Osteocyte (in vitro differentiated cells): ENCODE measurements around the gene TUSC7. TPM values are rescaled to one million over a fixed set of nuclear protein-coding genes. Genes with fewer than 3 reads are reported as not detected.

ENCODE experiments used
- DNase-seq: peaks from one replicate; pipeline ENCODE4 v3.0.0; 2021; ENCODE audit warnings: mixed read lengths; ENCODE audit not compliant: unreplicated experiment; ENCODE audit errors: extremely low spot score
- H3K27ac Mint-ChIP-seq: one replicate; pipeline ENCODE4 v1.8.0; 2021; ENCODE audit warnings: mild to moderate bottlenecking, mixed read lengths; ENCODE audit not compliant: unreplicated experiment
- H3K27me3 Mint-ChIP-seq: one replicate; pipeline ENCODE4 v1.8.0; 2021; ENCODE audit warnings: mixed read lengths; ENCODE audit not compliant: unreplicated experiment
- H3K36me3 Mint-ChIP-seq: one replicate; pipeline ENCODE4 v1.8.0; 2021; ENCODE audit warnings: mixed read lengths; ENCODE audit not compliant: unreplicated experiment
- H3K4me1 Mint-ChIP-seq: one replicate; pipeline ENCODE4 v1.8.0; 2021; ENCODE audit warnings: mixed read lengths; ENCODE audit not compliant: unreplicated experiment
- H3K4me3 Mint-ChIP-seq: one replicate; pipeline ENCODE4 v1.8.0; 2021; ENCODE audit warnings: mild to moderate bottlenecking, moderate library complexity, mixed read lengths; ENCODE audit not compliant: unreplicated experiment
- H3K9me3 Mint-ChIP-seq: one replicate; pipeline ENCODE4 v1.8.0; 2021; ENCODE audit warnings: mixed read lengths; ENCODE audit not compliant: unreplicated experiment
- CTCF ChIP-seq: fragments of 200-600 bp; sonication (generic); IDR thresholded peaks from 2 replicates; pipeline ENCODE4 v1.5.0; 2021; ENCODE audit warnings: antibody characterized with exemption, mild to moderate bottlenecking, moderate library complexity
- total RNA-seq: library from RNA; stranded (reverse); gene quantifications from 2 replicates; pipeline ENCODE4 v1.2.1, GENCODE V29; 2021

TUSC7 gene
- total RNA-seq, 1 donor from 2014 or later: not detected

- no peaks in the 10 kb centered on the region for H3K4me1 Mint-ChIP-seq
- TF ChIP-seq CTCF: no peak
- no peak overlapping the region for H3K4me3 Mint-ChIP-seq
- peaks cover 2% of the 10 kb centered on the region for H3K27me3 Mint-ChIP-seq
- DNase-seq: no peak
- no peaks in the 10 kb centered on the region for H3K36me3 Mint-ChIP-seq
- H3K9me3 Mint-ChIP-seq: no peaks in the 10 kb centered on the region
- H3K27ac Mint-ChIP-seq: no peak overlapping the region
Measured at GRCh38 chr3:116702334-116702733, 7.2 kb upstream of the TUSC7 start.

- no peak for TF ChIP-seq CTCF
- Mint-ChIP-seq H3K27me3 (peaks cover 3% of the 10 kb centered on the region), H3K4me1 (no peaks in the 10 kb centered on the region), H3K4me3 (no peak overlapping the region), H3K36me3 (no peaks in the 10 kb centered on the region), H3K27ac (no peak overlapping the region), H3K9me3 (no peaks in the 10 kb centered on the region)
- no peak for DNase-seq
Measured at GRCh38 chr3:116707531-116707930, 2.0 kb upstream of the TUSC7 start.

- TF ChIP-seq CTCF: no peak
Measured at GRCh38 chr3:116716490-116716889, 6.9 kb downstream of the TUSC7 start.

GRCh38 chr3:116717566-116717965, 8.0 kb downstream of the TUSC7 start:
- H3K27me3 Mint-ChIP-seq: no peaks in the 10 kb centered on the region
- no peaks in the 10 kb centered on the region for H3K36me3 Mint-ChIP-seq
- DNase-seq: no peak
- H3K27ac Mint-ChIP-seq: no peak overlapping the region
- H3K4me1 Mint-ChIP-seq: no peaks in the 10 kb centered on the region
- TF ChIP-seq CTCF: no peak
- no peaks in the 10 kb centered on the region for H3K9me3 Mint-ChIP-seq
- H3K4me3 Mint-ChIP-seq: no peak overlapping the region

More at GRCh38 chr3:116716490-116716889, 6.9 kb downstream of the TUSC7 start:
- Mint-ChIP-seq H3K27me3 (peaks cover 3% of the 10 kb centered on the region), H3K4me3 (no peak overlapping the region), H3K36me3 (no peaks in the 10 kb centered on the region), H3K27ac (no peak overlapping the region), H3K9me3 (no peaks in the 10 kb centered on the region), H3K4me1 (no peaks in the 10 kb centered on the region)
- DNase-seq: no peak

GRCh38 chr3:116728454-116728853, 18.9 kb downstream of the TUSC7 start:
- Mint-ChIP-seq H3K9me3 (no peaks in the 10 kb centered on the region), H3K4me3 (no peak overlapping the region), H3K36me3 (no peaks in the 10 kb centered on the region), H3K27me3 (peaks cover 14% of the 10 kb centered on the region), H3K27ac (no peak overlapping the region), H3K4me1 (no peaks in the 10 kb centered on the region)
- no peak for TF ChIP-seq CTCF
- DNase-seq: no peak
